ENCODE results near the gene APOBEC3B. TPM values are rescaled to one million over a fixed set of nuclear protein-coding genes. Genes with fewer than 3 reads are reported as not detected.

The APOBEC3B gene
- total RNA-seq, 1 donor from 2014 or later, result not detected

- Histone ChIP-seq H3K36me3 (ENCODE audit: control insufficient read depth, insufficient read depth, low read length) (no peaks in the 10 kb centered on the region), H3K27me3 (ENCODE audit: control insufficient read depth, insufficient read depth, low read length) (peaks cover 19% of the 10 kb centered on the region), H3K4me3 (ENCODE audit: low read depth, low read length) (no peak overlapping the region)
- DNase-seq (ENCODE audit: low read depth), result peak; percentile 12
- FAIRE-seq, result peak; percentile 72
- TF ChIP-seq CTCF (IDR thresholded peaks at IDR 0.05; ENCODE audit: insufficient read depth, low read length, severe bottlenecking), result no peak
These were observed 18.3 kb upstream of the APOBEC3B start for GRCh38 chr22:38963872-38964271.

GRCh38 chr22:38964306-38964705 lies 17.8 kb upstream of the APOBEC3B start:
- DNase-seq (ENCODE audit: low read depth), result no peak
- no peak for TF ChIP-seq CTCF (IDR thresholded peaks at IDR 0.05; ENCODE audit: insufficient read depth, low read length, severe bottlenecking)
- no peak for FAIRE-seq
- Histone ChIP-seq H3K4me3 (ENCODE audit: low read depth, low read length) (no peak overlapping the region), H3K36me3 (ENCODE audit: control insufficient read depth, insufficient read depth, low read length) (no peaks in the 10 kb centered on the region), H3K27me3 (ENCODE audit: control insufficient read depth, insufficient read depth, low read length) (peaks cover 18% of the 10 kb centered on the region)

- no peak overlapping the region for H3K4me3 ChIP-seq (ENCODE audit: low read depth, low read length)
- H3K27me3 ChIP-seq (ENCODE audit: control insufficient read depth, insufficient read depth, low read length), result peaks cover 13% of the 10 kb centered on the region
- TF ChIP-seq CTCF (IDR thresholded peaks at IDR 0.05; ENCODE audit: insufficient read depth, low read length, severe bottlenecking), result no peak
- DNase-seq (ENCODE audit: low read depth) (no peak), FAIRE-seq (peak; percentile 18)
- H3K36me3 ChIP-seq (ENCODE audit: control insufficient read depth, insufficient read depth, low read length), result no peaks in the 10 kb centered on the region
These were observed 17.2 kb upstream of the APOBEC3B start for GRCh38 chr22:38964989-38965388.

GRCh38 chr22:38965614-38966379 lies 16.4 kb upstream of the APOBEC3B start:
- FAIRE-seq, result no peak
- no peak for TF ChIP-seq CTCF (IDR thresholded peaks at IDR 0.05; ENCODE audit: insufficient read depth, low read length, severe bottlenecking)
- H3K27me3 ChIP-seq (ENCODE audit: control insufficient read depth, insufficient read depth, low read length), result peaks cover 12% of the 10 kb centered on the region

GRCh38 chr22:38966380-38966702 lies 15.8 kb upstream of the APOBEC3B start:
- DNase-seq (ENCODE audit: low read depth) (no peak), FAIRE-seq (no peak)
- peaks cover 12% of the 10 kb centered on the region for H3K27me3 ChIP-seq (ENCODE audit: control insufficient read depth, insufficient read depth, low read length)
- no peaks in the 10 kb centered on the region for H3K36me3 ChIP-seq (ENCODE audit: control insufficient read depth, insufficient read depth, low read length)
- H3K4me3 ChIP-seq (ENCODE audit: low read depth, low read length), result no peak overlapping the region
- no peak for TF ChIP-seq CTCF (IDR thresholded peaks at IDR 0.05; ENCODE audit: insufficient read depth, low read length, severe bottlenecking)

More at GRCh38 chr22:38965614-38966379, 16.4 kb upstream of the APOBEC3B start:
- DNase-seq (ENCODE audit: low read depth), result no peak
- no peaks in the 10 kb centered on the region for H3K36me3 ChIP-seq (ENCODE audit: control insufficient read depth, insufficient read depth, low read length)
- H3K4me3 ChIP-seq (ENCODE audit: low read depth, low read length), result no peak overlapping the region

- Histone ChIP-seq H3K4me3 (ENCODE audit: low read depth, low read length) (no peak overlapping the region), H3K36me3 (ENCODE audit: control insufficient read depth, insufficient read depth, low read length) (no peaks in the 10 kb centered on the region), H3K27me3 (ENCODE audit: control insufficient read depth, insufficient read depth, low read length) (peaks cover 12% of the 10 kb centered on the region)
- no peak for DNase-seq (ENCODE audit: low read depth)
- FAIRE-seq, result no peak
- TF ChIP-seq CTCF (IDR thresholded peaks at IDR 0.05; ENCODE audit: insufficient read depth, low read length, severe bottlenecking), result no peak
These were observed 15.2 kb upstream of the APOBEC3B start for GRCh38 chr22:38966942-38967341.

Data from bronchial epithelial cell (primary cell).